CD4-positive, CD25-positive, alpha-beta regulatory T cell (primary cell): ENCODE results near the gene RFK. TPM values are rescaled to one million over a fixed set of nuclear protein-coding genes. Genes with fewer than 3 reads are reported as not detected.

Source experiments
- ATAC-seq, 2 donors: fragments of 150-1000 bp; cut with Tn5 transposase; one replicate each; pipeline ENCODE4 v1.10.0; 2021; ENCODE audit warnings: low read depth in 2 of 2, moderate number of reproducible peaks in 2 of 2, moderate library complexity in 1 of 2
- DNase-seq, 3 donors: peaks; one replicate each; pipeline versions ENCODE4 v3.0.0 to v3.0.0-alpha.2; 2012 to 2022; ENCODE audit warnings: mixed read lengths in 1 of 3
- H3K27ac ChIP-seq: one replicate; pipeline ENCODE4 v1.7.0; 2013; ENCODE audit warnings: mild to moderate bottlenecking, low read length; ENCODE audit not compliant: insufficient read depth, poor library complexity, severe bottlenecking
- H3K27me3 ChIP-seq: one replicate; pipeline ENCODE4 v1.7.0; 2013; ENCODE audit warnings: low read length; ENCODE audit not compliant: control insufficient read depth, insufficient read depth
- H3K36me3 ChIP-seq: one replicate; pipeline ENCODE4 v1.7.0; 2013; ENCODE audit warnings: mild to moderate bottlenecking, low read length, moderate library complexity; ENCODE audit not compliant: control insufficient read depth, insufficient read depth
- H3K4me1 ChIP-seq: 2 replicates; pipeline ENCODE4 v1.7.0; 2013; ENCODE audit warnings: mild to moderate bottlenecking, low read length; ENCODE audit not compliant: insufficient read depth, control insufficient read depth, poor library complexity, severe bottlenecking
- H3K4me3 ChIP-seq: one replicate; pipeline ENCODE4 v1.7.0; 2013; ENCODE audit warnings: low read depth, mild to moderate bottlenecking, low read length, moderate library complexity
- H3K9me3 ChIP-seq, 2 experiments: 1 replicate in 1 of 2; 2 replicates in 1 of 2; pipeline ENCODE4 v1.7.0; 2013; ENCODE audit warnings: low read length in 2 of 2, mild to moderate bottlenecking in 1 of 2, moderate library complexity in 1 of 2; ENCODE audit not compliant: control insufficient read depth in 2 of 2
- H3K27ac Mint-ChIP-seq, 3 donors: one replicate each; pipeline ENCODE4 v1.8.0; 2020 to 2022; ENCODE audit warnings: mild to moderate bottlenecking in 3 of 3, mixed read lengths in 3 of 3, moderate library complexity in 2 of 3
- H3K27me3 Mint-ChIP-seq: one replicate; pipeline ENCODE4 v1.8.0; 2022; ENCODE audit warnings: mild to moderate bottlenecking, mixed read lengths
- H3K36me3 Mint-ChIP-seq: one replicate; pipeline ENCODE4 v1.8.0; 2020; ENCODE audit warnings: mixed read lengths
- H3K4me1 Mint-ChIP-seq, 4 donors: one replicate each; pipeline ENCODE4 v1.8.0; 2020 to 2022; ENCODE audit warnings: mixed read lengths in 4 of 4, mild to moderate bottlenecking in 1 of 4
- H3K4me3 Mint-ChIP-seq, 4 donors: one replicate each; pipeline ENCODE4 v1.8.0; 2020 to 2022; ENCODE audit warnings: mild to moderate bottlenecking in 4 of 4, mixed read lengths in 4 of 4, moderate library complexity in 3 of 4
- H3K9me3 Mint-ChIP-seq, 7 donors: one replicate each; pipeline ENCODE4 v1.8.0; 2020 to 2022; ENCODE audit warnings: mixed read lengths in 7 of 7, mild to moderate bottlenecking in 3 of 7, moderate library complexity in 2 of 7
- polyA plus RNA-seq, 4 donors: library from polyadenylated mRNA; unstranded; fragments of 300-500 nt; fragmentation: Illumina TruSeq; gene quantifications; one replicate each; pipeline ENCODE4 v1.2.3, GENCODE V29; 2021
- total RNA-seq: library from RNA; stranded (reverse); gene quantifications from one replicate; pipeline ENCODE4 v1.2.3, GENCODE V29; 2022

The RFK gene
- total and polyA plus RNA-seq, 5 donors from 2014 or later, result 12.4 to 39.7 (median 33.7) TPM

DNA sequence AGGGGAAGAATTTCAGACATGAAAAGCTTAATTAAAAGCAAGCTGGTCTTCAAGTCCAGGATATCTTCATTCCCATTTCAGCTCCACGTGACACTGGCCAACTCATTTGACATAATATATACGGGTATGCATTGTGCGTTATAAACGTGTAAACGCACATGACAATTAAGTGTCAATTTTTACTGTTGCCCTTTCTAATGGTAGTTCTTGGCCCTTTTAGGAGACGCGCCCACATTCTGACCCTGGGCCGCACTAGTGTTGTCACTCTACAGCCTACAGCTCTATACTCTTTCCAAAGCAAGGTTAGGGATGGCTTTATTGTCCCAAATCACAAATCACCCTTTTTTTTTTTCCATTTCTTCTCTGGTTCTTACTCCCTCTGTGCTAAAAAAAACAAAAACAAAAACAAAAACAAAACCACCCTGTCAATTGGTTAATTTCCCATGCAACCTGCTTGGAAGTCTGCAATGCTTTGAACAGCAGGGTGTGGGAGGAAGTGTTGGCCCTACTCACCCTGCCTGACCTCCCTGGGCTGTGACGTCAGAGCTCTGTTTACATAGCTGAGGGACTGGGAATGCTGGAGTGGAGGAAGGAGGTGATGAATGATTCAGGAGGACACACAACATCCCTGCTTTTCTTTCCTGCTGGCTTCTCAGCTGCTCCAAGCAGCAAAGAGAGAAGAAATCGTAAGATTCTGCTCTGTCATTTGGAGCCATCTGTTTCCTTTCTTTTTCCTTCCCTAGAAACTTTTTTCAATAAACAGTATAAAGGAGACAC lies 19.3 kb downstream of the RFK start:
- Histone ChIP-seq H3K9me3 (no peaks in the 10 kb centered on the region), H3K4me3 (no peak overlapping the region), H3K4me1 (no peaks in the 10 kb centered on the region), H3K27me3 (no peaks in the 10 kb centered on the region), H3K27ac (no peak overlapping the region), H3K36me3 (no peaks in the 10 kb centered on the region)
- ATAC-seq (no peak), DNase-seq (no peak)
- Mint-ChIP-seq H3K4me3 (no peak overlapping the region), H3K9me3 (peaks cover 0 to 4% (median 0%) of the 10 kb centered on the region in 7 donors), H3K27me3 (peaks cover 7% of the 10 kb centered on the region), H3K36me3 (peaks cover 7% of the 10 kb centered on the region), H3K4me1 (no peaks in the 10 kb centered on the region), H3K27ac (no peak overlapping the region)

DNA sequence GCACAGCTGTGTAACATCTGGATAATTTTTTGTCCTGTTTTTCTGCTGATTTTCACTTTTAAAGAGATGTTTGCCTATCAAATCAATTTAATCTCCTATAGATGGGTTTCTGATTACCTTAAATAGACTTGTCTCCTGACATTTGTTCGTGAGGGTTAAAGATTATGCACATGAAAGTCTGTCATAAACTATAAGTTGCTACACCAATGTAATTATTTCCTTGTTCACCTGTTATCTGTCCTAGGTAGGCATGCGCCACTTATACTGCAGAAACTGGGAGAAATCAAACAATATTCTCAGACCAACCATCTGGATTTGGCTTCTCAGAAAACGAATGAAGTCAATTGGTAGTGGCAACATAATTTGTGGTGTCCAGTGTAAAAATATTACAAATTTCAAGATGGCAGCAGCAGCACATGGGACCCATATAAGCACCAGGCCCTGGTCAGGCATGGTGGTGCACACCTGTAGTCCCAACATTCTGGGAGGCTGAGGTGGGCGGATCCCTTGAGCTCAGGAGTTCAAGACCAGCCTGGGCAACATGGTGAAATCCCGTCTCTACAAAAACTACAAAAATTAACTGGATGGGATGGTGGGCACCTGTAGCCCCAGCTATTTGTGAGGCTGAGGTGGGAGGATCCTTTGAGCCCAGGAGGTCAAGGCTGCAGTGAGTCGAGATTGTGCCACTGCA lies 20.3 kb downstream of the RFK start:
- Mint-ChIP-seq H3K4me1 (no peaks in the 10 kb centered on the region), H3K9me3 (peaks cover 0 to 4% (median 0%) of the 10 kb centered on the region in 7 donors), H3K4me3 (no peak overlapping the region), H3K36me3 (peaks cover 7% of the 10 kb centered on the region), H3K27me3 (peaks cover 7% of the 10 kb centered on the region), H3K27ac (no peak overlapping the region)
- DNase-seq, result no peak
- H3K4me1 ChIP-seq, result no peaks in the 10 kb centered on the region
- H3K9me3 ChIP-seq, result no peaks in the 10 kb centered on the region
- H3K36me3 ChIP-seq, result no peaks in the 10 kb centered on the region
- H3K27ac ChIP-seq, result no peak overlapping the region
- H3K27me3 ChIP-seq, result no peaks in the 10 kb centered on the region
- no peak for ATAC-seq
- H3K4me3 ChIP-seq, result no peak overlapping the region

DNA sequence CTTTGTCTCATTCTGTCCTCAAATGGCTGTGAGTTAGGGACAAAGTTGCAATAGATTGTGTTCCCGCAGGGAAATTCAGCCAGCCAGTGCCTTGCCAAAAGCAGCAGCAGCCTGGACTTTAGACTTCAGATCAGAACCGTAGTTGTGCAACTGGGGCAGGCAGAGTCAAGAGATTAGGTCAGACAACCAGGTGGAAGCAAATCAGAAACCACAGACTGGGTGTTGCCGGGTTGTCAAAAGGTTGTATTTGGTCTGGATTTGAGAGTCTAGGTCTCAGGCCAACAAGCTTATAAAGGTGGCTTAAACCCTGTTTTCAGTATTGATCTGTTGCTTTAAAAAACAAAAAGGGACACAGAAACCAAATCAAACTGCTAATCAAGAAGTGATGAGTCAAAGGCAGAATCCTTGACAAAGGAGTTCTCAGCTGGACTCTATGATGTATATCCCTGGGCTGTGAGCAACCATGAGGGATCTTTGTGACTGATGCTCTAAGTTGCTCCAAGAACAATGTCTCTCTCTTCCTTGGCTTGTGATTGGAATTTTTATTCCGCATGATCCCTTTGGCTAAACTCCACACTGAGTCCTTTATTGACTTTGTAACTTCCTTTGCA lies 20.9 kb downstream of the RFK start:
- H3K27ac Mint-ChIP-seq, result no peak overlapping the region
- no peaks in the 10 kb centered on the region for H3K36me3 ChIP-seq
- H3K9me3 Mint-ChIP-seq, result peaks cover 0 to 4% (median 0%) of the 10 kb centered on the region in 7 donors
- peaks cover 7% of the 10 kb centered on the region for H3K27me3 Mint-ChIP-seq
- no peak for ATAC-seq
- H3K4me1 Mint-ChIP-seq, result no peaks in the 10 kb centered on the region
- H3K27ac ChIP-seq, result no peak overlapping the region
- no peak overlapping the region for H3K4me3 ChIP-seq
- peaks cover 7% of the 10 kb centered on the region for H3K36me3 Mint-ChIP-seq
- no peak overlapping the region for H3K4me3 Mint-ChIP-seq
- no peaks in the 10 kb centered on the region for H3K27me3 ChIP-seq
- H3K9me3 ChIP-seq, result no peaks in the 10 kb centered on the region
- no peak for DNase-seq
- no peaks in the 10 kb centered on the region for H3K4me1 ChIP-seq

DNA sequence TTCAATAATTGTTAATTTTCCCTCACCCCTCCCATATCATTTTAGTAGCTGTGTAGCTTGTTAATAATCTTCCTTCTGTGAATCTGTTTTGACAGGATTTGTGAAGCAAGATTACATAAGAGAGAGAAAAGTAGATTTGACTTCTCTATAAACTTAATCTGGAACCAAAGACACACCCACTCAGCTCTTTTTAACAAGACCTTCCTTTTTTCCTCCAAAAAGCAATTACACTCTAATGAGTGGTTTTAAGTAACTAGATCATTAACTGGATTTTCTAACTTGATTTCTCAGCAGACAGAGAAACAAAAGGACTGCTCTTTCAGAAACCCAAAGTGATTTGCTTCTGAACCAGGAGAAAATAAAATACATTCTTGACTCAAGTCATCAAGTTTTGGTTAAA lies 21.9 kb downstream of the RFK start:
- no peak overlapping the region for H3K27ac ChIP-seq

DNA sequence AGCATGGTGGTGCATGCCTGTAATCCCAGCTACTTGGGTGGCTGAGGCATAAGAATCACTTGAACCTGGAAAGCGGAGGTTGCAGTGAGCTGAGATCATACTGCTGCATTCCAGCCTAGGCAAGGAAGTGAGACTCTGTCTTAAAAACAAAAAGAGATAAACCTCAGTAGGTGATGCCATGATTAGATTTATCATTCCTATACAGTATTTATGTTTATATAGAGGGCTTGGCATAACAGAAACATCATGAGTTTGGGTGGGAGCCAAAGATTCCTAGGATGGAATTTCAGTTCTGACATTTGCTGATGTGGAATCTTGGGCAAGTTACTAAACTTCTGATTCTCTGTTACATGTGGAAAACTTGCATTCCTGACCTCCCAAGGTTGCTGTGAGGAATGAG lies 22.3 kb downstream of the RFK start:
- Mint-ChIP-seq H3K36me3 (peaks cover 7% of the 10 kb centered on the region), H3K4me3 (no peak overlapping the region), H3K27me3 (peaks cover 7% of the 10 kb centered on the region), H3K4me1 (no peaks in the 10 kb centered on the region), H3K27ac (no peak overlapping the region), H3K9me3 (peaks cover 0 to 1% (median 0%) of the 10 kb centered on the region in 7 donors)
- no peak overlapping the region for H3K4me3 ChIP-seq
- H3K36me3 ChIP-seq, result no peaks in the 10 kb centered on the region
- no peak overlapping the region for H3K27ac ChIP-seq
- no peaks in the 10 kb centered on the region for H3K27me3 ChIP-seq
- no peak for DNase-seq
- ATAC-seq, result no peak
- H3K9me3 ChIP-seq, result no peaks in the 10 kb centered on the region
- no peaks in the 10 kb centered on the region for H3K4me1 ChIP-seq

More for the DNA sequence above, 21.9 kb downstream of the RFK start:
- Mint-ChIP-seq H3K27ac (no peak overlapping the region), H3K27me3 (peaks cover 7% of the 10 kb centered on the region), H3K4me3 (no peak overlapping the region), H3K36me3 (peaks cover 7% of the 10 kb centered on the region), H3K4me1 (no peaks in the 10 kb centered on the region), H3K9me3 (peaks cover 0 to 2% (median 0%) of the 10 kb centered on the region in 7 donors)
- Histone ChIP-seq H3K4me1 (no peaks in the 10 kb centered on the region), H3K36me3 (no peaks in the 10 kb centered on the region), H3K4me3 (no peak overlapping the region), H3K9me3 (no peaks in the 10 kb centered on the region), H3K27me3 (no peaks in the 10 kb centered on the region)
- DNase-seq (no peak), ATAC-seq (no peak)

DNA sequence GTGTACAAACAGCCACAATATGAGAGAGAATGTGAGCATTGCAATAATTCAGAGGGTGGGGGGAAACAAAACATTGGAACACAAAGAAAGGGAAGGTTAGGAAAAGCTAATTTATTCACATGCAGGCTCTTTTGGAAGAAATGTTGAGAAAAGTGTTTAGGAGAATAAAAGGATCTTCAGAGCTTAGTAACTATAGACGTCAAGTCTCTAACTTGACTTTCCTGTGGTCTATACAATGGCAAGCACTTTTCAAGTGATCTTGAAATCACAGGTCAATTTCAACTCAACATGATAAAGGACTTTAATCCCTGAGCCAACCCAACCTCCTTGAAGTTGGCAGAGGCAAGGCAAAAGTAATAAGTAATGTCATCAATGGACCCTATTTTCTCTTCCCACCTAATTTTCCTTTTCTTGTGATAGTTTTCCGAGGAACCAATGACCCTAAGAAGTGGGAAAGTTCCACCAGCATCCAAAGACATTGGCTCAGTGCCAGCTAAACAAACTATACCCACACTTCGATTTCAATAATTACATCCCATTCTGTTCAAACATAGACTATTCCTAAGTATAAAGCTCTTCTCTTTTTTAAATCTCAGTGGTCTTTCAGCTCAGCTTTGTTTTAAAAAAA lies 23.7 kb downstream of the RFK start:
- Histone ChIP-seq H3K4me3 (no peak overlapping the region), H3K9me3 (no peaks in the 10 kb centered on the region), H3K27ac (no peak overlapping the region), H3K36me3 (no peaks in the 10 kb centered on the region), H3K4me1 (no peaks in the 10 kb centered on the region), H3K27me3 (no peaks in the 10 kb centered on the region)
- Mint-ChIP-seq H3K4me1 (no peaks in the 10 kb centered on the region), H3K9me3 (peaks cover 0 to 1% (median 0%) of the 10 kb centered on the region in 7 donors), H3K27ac (no peak overlapping the region), H3K36me3 (peaks cover 7% of the 10 kb centered on the region), H3K27me3 (peaks cover 7% of the 10 kb centered on the region), H3K4me3 (no peak overlapping the region)
- DNase-seq (no peak), ATAC-seq (no peak)

DNA sequence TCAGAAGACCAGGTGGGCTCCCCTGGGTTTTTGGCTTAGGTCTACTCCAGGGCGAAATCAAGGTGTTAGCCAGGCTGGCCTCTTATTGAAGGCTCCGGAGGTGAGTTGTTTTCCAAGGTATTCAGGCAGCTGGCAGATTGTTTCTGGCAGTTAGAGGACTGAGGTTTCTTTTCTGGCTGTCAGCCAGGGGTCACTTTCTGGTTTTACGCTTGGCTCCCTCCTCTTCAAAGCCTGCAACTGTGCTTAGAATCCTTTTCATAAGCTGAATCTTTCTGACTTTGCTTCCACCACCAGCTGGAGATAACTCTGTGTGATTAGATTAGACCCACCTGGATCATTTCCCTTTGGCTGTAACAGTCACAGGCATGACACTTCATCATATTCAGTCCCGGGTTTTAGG lies 24.6 kb downstream of the RFK start:
- Mint-ChIP-seq H3K4me1 (no peaks in the 10 kb centered on the region), H3K9me3 (peaks cover 0 to 1% (median 0%) of the 10 kb centered on the region in 7 donors), H3K27ac (no peak overlapping the region), H3K36me3 (peaks cover 2% of the 10 kb centered on the region), H3K4me3 (no peak overlapping the region), H3K27me3 (peaks cover 7% of the 10 kb centered on the region)
- no peaks in the 10 kb centered on the region for H3K36me3 ChIP-seq
- no peak overlapping the region for H3K27ac ChIP-seq
- H3K27me3 ChIP-seq, result no peaks in the 10 kb centered on the region
- H3K4me1 ChIP-seq, result no peaks in the 10 kb centered on the region
- DNase-seq (no peak), ATAC-seq (no peak)
- H3K9me3 ChIP-seq, result no peaks in the 10 kb centered on the region
- no peak overlapping the region for H3K4me3 ChIP-seq
